ENCODE results near the gene ZNF493. TPM values are rescaled to one million over a fixed set of nuclear protein-coding genes. Genes with fewer than 3 reads are reported as not detected.

Gene ZNF493
- total RNA-seq, 4 donors from 2014 or later: 8.3 to 24.2 (median 8.9) TPM

DNA sequence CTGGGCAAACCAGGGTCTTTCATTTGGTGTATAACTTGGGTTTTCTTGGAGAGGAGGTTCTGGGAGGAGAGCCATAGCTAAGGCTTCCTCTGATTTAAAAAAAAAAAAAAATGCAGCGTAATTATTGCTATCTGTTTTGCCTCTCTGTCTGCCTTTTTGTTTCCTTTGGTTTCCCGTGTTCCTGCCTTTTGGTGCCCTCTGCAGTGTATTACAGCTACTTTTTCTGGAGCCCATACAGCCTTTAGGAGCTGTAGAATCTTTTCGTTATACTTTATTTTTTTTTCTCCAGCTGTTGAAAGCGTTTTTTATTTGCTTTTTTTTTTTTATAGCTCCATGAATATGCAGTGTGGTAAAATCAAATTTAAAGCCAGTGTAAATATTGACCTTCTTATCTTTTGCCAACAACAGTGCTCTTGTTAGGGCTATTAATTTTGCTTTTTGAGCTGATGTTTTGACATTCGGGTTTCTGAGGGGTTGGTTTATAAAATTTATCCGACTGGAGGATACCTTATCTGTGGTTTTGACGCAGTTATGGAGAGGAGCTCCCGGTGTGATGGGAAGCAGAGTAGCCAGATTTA, 38.1 kb downstream of the ZNF493 start:
- TF ChIP-seq, protein P1, sequence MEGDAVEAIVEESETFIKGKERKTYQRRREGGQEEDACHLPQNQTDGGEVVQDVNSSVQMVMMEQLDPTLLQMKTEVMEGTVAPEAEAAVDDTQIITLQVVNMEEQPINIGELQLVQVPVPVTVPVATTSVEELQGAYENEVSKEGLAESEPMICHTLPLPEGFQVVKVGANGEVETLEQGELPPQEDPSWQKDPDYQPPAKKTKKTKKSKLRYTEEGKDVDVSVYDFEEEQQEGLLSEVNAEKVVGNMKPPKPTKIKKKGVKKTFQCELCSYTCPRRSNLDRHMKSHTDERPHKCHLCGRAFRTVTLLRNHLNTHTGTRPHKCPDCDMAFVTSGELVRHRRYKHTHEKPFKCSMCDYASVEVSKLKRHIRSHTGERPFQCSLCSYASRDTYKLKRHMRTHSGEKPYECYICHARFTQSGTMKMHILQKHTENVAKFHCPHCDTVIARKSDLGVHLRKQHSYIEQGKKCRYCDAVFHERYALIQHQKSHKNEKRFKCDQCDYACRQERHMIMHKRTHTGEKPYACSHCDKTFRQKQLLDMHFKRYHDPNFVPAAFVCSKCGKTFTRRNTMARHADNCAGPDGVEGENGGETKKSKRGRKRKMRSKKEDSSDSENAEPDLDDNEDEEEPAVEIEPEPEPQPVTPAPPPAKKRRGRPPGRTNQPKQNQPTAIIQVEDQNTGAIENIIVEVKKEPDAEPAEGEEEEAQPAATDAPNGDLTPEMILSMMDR (IDR thresholded peaks at IDR 0.05): no peak
- peaks cover 0 to 91% (median 21%) of the 10 kb centered on the region in 3 donors for H3K9me3 ChIP-seq
- 54 to 60% methylated on average over 8 of the region's 8 CpGs for WGBS, 2 donors

DNA sequence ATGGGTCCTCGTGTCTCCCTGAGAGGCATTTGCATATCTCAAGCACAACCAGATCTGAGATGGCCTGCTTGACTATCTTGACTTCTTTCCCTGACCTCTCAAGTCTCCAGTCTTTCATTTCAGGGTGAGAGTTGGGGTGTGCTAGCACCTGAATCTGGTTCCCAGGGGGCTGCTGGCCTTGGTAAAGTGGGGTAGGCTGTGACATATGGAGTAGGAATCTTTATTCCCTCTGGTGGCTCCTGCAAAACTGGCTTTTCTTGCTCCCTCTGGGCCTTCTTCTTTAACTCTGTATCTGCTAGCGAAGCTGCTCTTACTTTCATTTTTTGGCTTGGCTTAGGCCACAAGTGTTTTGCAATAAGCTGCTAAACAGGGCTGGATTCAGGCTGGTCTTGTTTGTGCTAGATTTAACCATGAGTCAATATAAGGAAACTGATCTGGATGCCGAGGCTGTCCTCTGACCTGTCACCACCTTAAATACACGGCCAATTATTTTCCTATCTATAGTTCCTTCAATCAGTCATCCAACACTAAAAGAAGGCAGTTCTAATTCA, 42.3 kb downstream of the ZNF493 start:
- TF ChIP-seq POLR2A (IDR thresholded peaks at IDR 0.05): no peak
- TF ChIP-seq, protein P1 (IDR thresholded peaks at IDR 0.05): no peak
- Histone ChIP-seq H3K27me3 (no peaks in the 10 kb centered on the region), H3K36me3 (no peaks in the 10 kb centered on the region), H3K27ac (peak overlapping the region in 2 of 4 donors; percentile 49 to 65), H3K4me1 (no peaks in the 10 kb centered on the region), H3K4me3 (no peak overlapping the region), H3K9me3 (peaks cover 0 to 72% (median 12%) of the 10 kb centered on the region in 3 donors)
- DNase-seq: no peak
- intact Hi-C loops (cut with DNase I): no loop called here
- 43 to 53% methylated on average over 4 of the region's 4 CpGs for WGBS, 2 donors

More for the DNA sequence above, 38.1 kb downstream of the ZNF493 start:
- no peaks in the 10 kb centered on the region for H3K4me1 ChIP-seq
- intact Hi-C loops (cut with DNase I): no loop called here
- no peak for DNase-seq
- no peak overlapping the region for H3K4me3 ChIP-seq
- no peaks in the 10 kb centered on the region for H3K27me3 ChIP-seq
- no peaks in the 10 kb centered on the region for H3K36me3 ChIP-seq
- no peak overlapping the region for H3K27ac ChIP-seq

DNA sequence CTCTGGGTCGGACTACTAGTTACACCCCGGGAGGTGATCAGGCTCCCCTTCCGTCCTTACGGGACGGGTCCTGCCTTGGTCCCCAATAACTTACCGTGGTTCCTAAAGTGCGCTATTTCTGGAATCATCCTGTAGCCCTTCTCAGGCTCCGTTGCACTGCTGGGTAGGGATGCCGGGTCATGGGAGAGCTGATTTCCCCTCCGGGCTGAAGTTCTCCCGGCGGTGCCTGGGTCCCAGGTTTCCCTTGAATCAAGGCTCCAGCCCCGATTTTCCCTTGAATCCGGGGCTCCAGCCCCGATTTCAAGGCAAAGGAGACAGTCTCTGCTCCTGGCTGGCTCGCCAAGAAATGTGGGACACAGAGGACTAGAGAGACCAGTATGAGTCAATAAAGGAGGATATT, 43.4 kb downstream of the ZNF493 start:
- H3K27ac ChIP-seq: peak overlapping the region in 1 of 4 donors; percentile 65
- H3K4me3 ChIP-seq: peak overlapping the region in 1 of 4 donors; percentile 8
- intact Hi-C loops (cut with DNase I): no loop called here
- DNase-seq: no peak
- 82 to 88% methylated on average over 8 to 11 of the region's 16 CpGs for WGBS, 2 donors
- no peaks in the 10 kb centered on the region for H3K4me1 ChIP-seq
- H3K36me3 ChIP-seq: no peaks in the 10 kb centered on the region
- TF ChIP-seq, protein P1 (IDR thresholded peaks at IDR 0.05): no peak
- no peak for TF ChIP-seq POLR2A (IDR thresholded peaks at IDR 0.05)
- H3K9me3 ChIP-seq: peaks cover 0 to 62% (median 10%) of the 10 kb centered on the region in 3 donors
- H3K27me3 ChIP-seq: no peaks in the 10 kb centered on the region

DNA sequence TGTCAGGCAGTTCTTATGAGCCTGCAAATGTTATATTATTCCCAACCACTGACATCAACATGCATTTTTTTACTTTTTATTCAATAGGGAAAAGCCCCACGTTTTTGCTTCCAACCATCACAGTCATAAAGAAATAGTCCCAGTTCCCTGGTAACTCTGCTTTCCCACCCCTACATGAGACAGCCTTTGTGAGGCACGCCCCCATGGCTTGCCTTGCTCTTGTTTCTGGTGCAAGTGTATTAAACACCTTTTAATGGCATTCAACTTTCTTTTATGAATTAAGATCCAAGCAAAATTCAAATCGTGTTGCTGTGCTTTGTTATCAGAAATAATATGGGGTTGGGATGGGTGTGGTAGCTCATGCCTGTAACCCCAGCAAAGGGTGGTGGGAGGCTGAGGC, 54.3 kb downstream of the ZNF493 start:
- no peak for DNase-seq
- Histone ChIP-seq H3K4me3 (no peak overlapping the region), H3K9me3 (peaks cover 0 to 49% (median 7%) of the 10 kb centered on the region in 3 donors), H3K27me3 (no peaks in the 10 kb centered on the region), H3K27ac (no peak overlapping the region), H3K4me1 (no peaks in the 10 kb centered on the region), H3K36me3 (no peaks in the 10 kb centered on the region)
- no peak for TF ChIP-seq POLR2A (IDR thresholded peaks at IDR 0.05)
- TF ChIP-seq, protein P1 (IDR thresholded peaks at IDR 0.05): no peak
- intact Hi-C loops (cut with DNase I): no loop called here
- 67 to 78% methylated on average over 3 of the region's 3 CpGs for WGBS, 2 donors

DNA sequence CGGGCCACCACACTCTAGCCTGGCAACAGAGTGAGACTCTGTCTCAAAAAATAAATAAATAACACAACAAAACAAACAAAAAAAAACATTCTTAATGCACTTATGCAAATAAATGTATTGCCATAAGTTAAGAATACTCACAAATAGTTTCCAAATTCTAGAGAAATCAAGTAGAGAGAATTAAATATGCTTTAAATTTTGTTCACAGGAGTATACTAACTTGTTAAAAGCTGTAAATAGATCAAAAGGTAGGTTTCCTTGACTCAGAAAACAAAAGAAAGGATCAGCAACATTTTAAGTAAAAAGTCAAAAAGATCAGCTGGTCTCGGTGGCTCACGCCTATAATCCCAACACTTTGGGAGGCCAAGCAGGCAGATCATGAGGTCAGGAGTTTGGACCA, 58.0 kb downstream of the ZNF493 start:
- Histone ChIP-seq H3K27me3 (no peaks in the 10 kb centered on the region), H3K27ac (no peak overlapping the region), H3K4me3 (no peak overlapping the region), H3K4me1 (no peaks in the 10 kb centered on the region), H3K9me3 (peaks cover 0 to 60% (median 7%) of the 10 kb centered on the region in 3 donors), H3K36me3 (no peaks in the 10 kb centered on the region)
- DNase-seq: no peak
- no peak for TF ChIP-seq POLR2A (IDR thresholded peaks at IDR 0.05)
- TF ChIP-seq, protein P1 (IDR thresholded peaks at IDR 0.05): no peak
- 93 to 94% methylated on average over 3 of the region's 3 CpGs for WGBS, 2 donors
- intact Hi-C loops (cut with DNase I): no loop called here

All from esophagus squamous epithelium (tissue), 5 donors.